ENCODE measurements around the gene OTULIN.

OTULIN gene

DNA sequence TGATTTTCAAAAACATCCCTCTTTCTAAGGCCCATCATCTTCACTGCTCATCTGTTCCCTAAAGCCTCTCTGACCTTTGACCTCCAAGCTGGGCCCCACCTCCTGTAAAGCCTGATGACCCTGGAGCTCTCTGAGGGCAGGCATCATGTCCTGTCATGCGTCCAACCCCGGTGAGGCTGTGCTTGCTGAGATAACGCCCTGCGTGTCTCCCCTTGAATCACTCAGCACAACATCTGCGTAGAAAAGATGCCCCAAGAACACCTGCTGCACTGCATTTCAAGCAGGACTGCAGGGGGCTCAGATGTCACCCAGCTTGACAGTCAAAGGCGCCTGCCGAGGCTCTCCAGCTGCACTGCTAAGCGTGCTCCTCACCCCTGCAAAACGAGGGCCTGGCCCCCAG is 78.0 kb downstream of the OTULIN start:
- DNase-seq (ENCODE audit: low read depth) = no peak

DNA sequence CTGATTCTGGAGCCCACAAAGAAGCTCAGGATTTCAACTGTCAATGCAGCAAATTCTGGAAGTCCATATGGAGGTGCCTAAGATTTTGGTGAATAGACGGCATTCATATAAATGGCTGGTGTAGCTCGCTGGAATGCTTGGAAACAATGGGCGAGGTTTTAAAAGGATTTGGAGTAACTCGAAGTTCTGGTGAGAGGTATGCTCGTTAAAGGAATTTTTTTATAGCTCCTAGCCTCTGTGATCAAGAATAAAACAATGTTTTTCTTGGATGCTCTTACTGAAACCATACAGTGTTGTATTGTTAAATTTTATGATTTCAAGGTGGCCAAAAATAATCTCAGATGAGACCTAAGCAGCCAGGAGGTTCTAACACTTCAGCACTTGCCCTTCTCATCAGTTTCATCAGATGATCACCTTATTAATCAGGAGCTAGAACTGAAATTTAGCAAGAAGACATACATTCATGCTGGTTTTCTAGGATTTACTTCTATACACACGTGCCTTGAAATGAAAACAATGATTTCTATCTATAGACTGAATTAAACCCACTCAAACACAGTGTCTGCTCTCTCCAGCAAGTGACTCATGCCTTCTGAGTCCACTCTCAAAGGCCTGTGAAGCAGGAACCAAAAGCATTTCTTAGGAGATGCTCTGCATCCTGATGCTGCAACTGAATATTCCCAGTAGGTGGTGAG is 79.2 kb downstream of the OTULIN start:
- DNase-seq (ENCODE audit: low read depth) = no peak

DNA sequence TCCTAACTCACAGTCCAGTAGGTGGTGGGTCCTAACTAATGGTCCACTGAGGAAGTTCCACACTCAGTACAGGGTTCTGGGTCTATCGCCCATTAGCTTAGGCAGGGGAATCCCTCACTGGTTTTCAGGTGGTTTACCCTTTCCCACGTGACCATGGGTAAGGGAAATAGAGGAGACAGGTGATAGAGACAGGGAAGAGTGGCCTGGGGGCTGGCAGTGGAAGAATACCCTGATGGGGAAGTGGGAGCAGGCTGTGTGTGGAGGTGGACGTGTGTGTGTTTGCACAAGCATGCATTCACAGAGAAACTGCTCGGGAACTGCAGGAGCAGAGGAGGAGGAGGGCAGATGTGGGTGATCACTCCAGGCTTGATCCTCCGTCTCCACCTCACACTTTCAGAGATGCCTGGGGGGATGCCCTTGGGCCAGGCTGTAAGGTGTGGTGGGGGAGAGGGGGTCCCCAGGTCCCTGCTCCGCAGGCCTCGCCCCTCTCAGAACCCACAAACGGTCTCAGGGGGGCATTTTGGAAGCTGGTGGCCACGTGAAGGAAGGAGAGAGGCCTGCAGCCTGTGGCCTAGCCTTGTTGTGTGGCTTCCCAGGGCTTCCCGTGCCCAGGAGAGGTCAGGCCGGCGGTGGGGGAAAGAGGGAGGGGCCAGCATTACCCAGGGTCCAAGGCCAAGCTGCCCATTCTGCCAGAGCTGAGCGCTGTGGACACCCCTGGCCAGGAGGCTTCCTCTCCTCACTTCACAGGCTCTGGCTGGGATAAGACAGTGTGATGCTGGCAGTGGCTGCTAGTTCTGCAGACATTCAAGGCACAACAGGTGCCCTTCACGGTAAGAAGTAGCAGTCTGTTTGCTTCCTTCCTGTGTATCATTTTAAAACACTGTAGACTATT is 80.0 kb downstream of the OTULIN start:
- DNase-seq (ENCODE audit: low read depth) = no peak

DNA sequence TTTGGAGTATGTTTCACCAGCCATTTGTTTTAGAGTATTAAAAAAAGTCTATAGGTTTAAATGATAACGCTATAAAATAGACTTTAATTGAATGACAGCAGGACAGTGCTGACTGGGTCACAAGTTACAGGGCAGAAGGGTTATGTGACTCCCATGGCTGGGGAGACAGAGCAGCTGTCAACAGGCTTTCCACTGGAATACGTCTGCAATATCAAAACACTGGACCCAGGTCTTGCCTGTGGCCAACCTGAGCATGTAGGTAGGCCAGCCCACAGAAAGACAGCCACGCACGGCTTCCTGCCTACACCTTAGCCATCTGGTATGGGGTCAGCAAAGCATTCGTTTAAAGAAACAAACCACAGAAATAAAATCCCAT is 80.7 kb downstream of the OTULIN start:
- no peak for DNase-seq (ENCODE audit: low read depth)

DNA sequence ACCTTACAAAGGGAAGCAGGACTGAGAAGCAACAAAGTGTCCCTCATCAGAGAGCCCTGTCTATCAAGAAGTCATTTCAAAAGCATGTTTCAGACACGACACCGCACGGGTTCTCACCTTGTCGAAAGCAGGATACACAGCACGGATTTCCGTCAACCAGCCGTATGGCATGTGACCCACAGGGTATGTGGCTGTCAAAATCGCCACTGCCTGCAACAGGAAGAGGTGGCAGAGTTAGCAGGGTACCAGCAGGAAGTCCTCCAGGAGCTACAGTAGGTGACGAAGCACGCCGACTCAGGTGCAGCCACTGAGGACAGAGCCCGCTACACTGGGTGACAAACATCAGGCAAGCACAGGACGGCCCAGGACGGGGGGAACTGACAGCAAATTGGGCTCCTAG is 81.2 kb downstream of the OTULIN start:
- no peak for DNase-seq (ENCODE audit: low read depth)

DNA sequence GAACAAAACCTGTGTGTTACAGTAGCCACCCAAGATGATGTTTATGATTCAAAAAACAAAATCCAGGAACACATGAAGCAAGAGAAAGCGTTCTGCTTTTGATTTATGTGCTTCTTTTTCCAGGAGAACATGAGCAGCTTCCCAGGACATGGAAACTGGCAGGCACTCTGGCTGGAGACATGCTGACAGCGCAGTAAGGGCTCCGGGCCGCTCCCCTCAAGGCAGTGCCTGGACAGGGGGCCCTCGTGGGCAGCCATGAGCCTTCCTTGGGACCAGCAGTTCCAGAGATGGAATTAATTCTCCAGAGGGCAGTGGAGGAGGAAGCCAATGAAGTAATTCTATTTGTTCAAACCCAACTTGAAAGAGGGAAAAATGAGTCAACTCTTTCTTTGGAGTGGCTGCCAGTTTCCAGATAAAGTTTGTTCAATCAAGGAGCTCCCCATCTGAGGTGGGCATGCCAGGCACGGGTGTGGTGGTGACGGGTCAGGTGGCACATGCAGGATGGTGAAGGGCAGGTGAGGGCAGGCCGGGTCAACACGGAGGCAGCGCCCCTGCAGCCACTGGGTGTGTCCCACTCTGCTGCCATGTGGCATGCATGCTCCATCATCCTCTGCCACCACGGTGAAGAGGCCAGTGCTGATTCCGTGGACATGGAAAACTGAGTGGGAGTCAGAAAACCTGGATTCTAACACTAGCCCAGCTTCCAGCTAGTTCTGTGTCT is 83.8 kb downstream of the OTULIN start:
- DNase-seq (ENCODE audit: low read depth) = no peak

Measured in activated T-cell treated with anti-CD3 and anti-CD28 coated beads for 48 hours (primary cell).